Activated CD8-positive, alpha-beta T cell treated with anti-CD3 and anti-CD28 coated beads for 36 hours (primary cell): Measurements from ENCODE around the gene CACTIN. TPM values are rescaled to one million over a fixed set of nuclear protein-coding genes. Genes with fewer than 3 reads are reported as not detected.

ENCODE experiments used
- ATAC-seq: fragments of 200-7000 bp; cut with Tn5 transposase; one replicate; pipeline ENCODE4 v1.10.0; 2021; ENCODE audit warnings: mild to moderate bottlenecking, moderate library complexity
- CTCF ChIA-PET: fragments of 350-600 bp; sonication (Branson Sonifier 250); formaldehyde crosslinking; loops from one replicate; lab custom pipeline; 2021; ENCODE audit warnings: antibody characterized with exemption; lab: Charles Lee
- POLR2A ChIA-PET: fragments of 350-600 bp; sonication (Branson Sonifier 250); formaldehyde crosslinking; loops from one replicate; lab custom pipeline; 2021; ENCODE audit warnings: antibody characterized with exemption; lab: Charles Lee
- DNase-seq: peaks from one replicate; pipeline ENCODE4 v3.0.0-alpha.2; 2020
- H3K27ac Mint-ChIP-seq: one replicate; pipeline ENCODE4 v1.8.0; 2021; ENCODE audit warnings: mild to moderate bottlenecking, mixed read lengths
- H3K27me3 Mint-ChIP-seq: one replicate; pipeline ENCODE4 v1.8.0; 2021; ENCODE audit warnings: mixed read lengths
- H3K36me3 Mint-ChIP-seq: one replicate; pipeline ENCODE4 v1.8.0; 2021; ENCODE audit warnings: low read depth, mixed read lengths
- H3K4me1 Mint-ChIP-seq: one replicate; pipeline ENCODE4 v1.8.0; 2021; ENCODE audit warnings: low read depth, mixed read lengths
- H3K4me3 Mint-ChIP-seq: one replicate; pipeline ENCODE4 v1.8.0; 2021; ENCODE audit warnings: mild to moderate bottlenecking, moderate library complexity, mixed read lengths
- H3K9me3 Mint-ChIP-seq: one replicate; pipeline ENCODE4 v1.8.0; 2021; ENCODE audit warnings: mixed read lengths
- CTCF ChIP-seq: fragments of 200-600 bp; IDR thresholded peaks from one replicate; pipeline ENCODE4 v1.8.0; 2022; ENCODE audit warnings: antibody characterized with exemption, mild to moderate bottlenecking
- intact Hi-C: fragments of 100-400 bp; cut with micrococcal nuclease; formaldehyde crosslinking; loops from one replicate; pipeline ENCODE4 v1.10.0; 2022
- total RNA-seq, 2 experiments: library from RNA; stranded (reverse); gene quantifications; one replicate each; pipeline ENCODE4 v1.2.3, GENCODE V29; 2021

The CACTIN gene
- total RNA-seq, 2 experiments from 2014 or later, result 25.9 to 28.5 TPM

- no peak overlapping the region for H3K27ac Mint-ChIP-seq
- ATAC-seq (no peak), DNase-seq (no peak)
- no peaks in the 10 kb centered on the region for H3K9me3 Mint-ChIP-seq
- POLR2A ChIA-PET, result no interaction called here
- intact Hi-C loops, result no loop called here
- no peaks in the 10 kb centered on the region for H3K27me3 Mint-ChIP-seq
- peaks cover 23% of the 10 kb centered on the region for H3K4me1 Mint-ChIP-seq
- TF ChIP-seq CTCF, result no peak
- H3K36me3 Mint-ChIP-seq, result peaks cover 6% of the 10 kb centered on the region
- CTCF ChIA-PET, result interaction anchor here (1.0 kb wide), 1 partner anchor 77 kb away, joined by 4 read pairs; no protein-coding TSS in a partner anchor
- H3K4me3 Mint-ChIP-seq, result no peak overlapping the region
These were observed 2.9 kb downstream of the CACTIN start for GRCh38 chr19:3623716-3624115.

- Mint-ChIP-seq H3K27ac (no peak overlapping the region), H3K4me1 (peaks cover 31% of the 10 kb centered on the region), H3K27me3 (no peaks in the 10 kb centered on the region), H3K36me3 (peaks cover 6% of the 10 kb centered on the region), H3K4me3 (no peak overlapping the region), H3K9me3 (no peaks in the 10 kb centered on the region)
- DNase-seq (no peak), ATAC-seq (no peak)
- TF ChIP-seq CTCF, result no peak
- CTCF ChIA-PET, result no interaction called here
- intact Hi-C loops, result no loop called here
- POLR2A ChIA-PET, result no interaction called here
These were observed 4.4 kb downstream of the CACTIN start for GRCh38 chr19:3622224-3622623.

- no peak for TF ChIP-seq CTCF
- ChIA-PET CTCF (no interaction called here), POLR2A (no interaction called here)
- H3K36me3 Mint-ChIP-seq, result peaks cover 6% of the 10 kb centered on the region
- H3K4me3 Mint-ChIP-seq, result no peak overlapping the region
- intact Hi-C loops, result no loop called here
- H3K4me1 Mint-ChIP-seq, result peaks cover 27% of the 10 kb centered on the region
- ATAC-seq, result no peak
- no peaks in the 10 kb centered on the region for H3K27me3 Mint-ChIP-seq
- H3K9me3 Mint-ChIP-seq, result no peaks in the 10 kb centered on the region
- no peak for DNase-seq
- no peak overlapping the region for H3K27ac Mint-ChIP-seq
These were observed 4.9 kb downstream of the CACTIN start for GRCh38 chr19:3621689-3622088.

GRCh38 chr19:3620817-3621547 lies 5.6 kb downstream of the CACTIN start:
- DNase-seq (no peak), ATAC-seq (no peak)
- intact Hi-C loops, result no loop called here
- peaks cover 23% of the 10 kb centered on the region for H3K4me1 Mint-ChIP-seq
- peaks cover 6% of the 10 kb centered on the region for H3K36me3 Mint-ChIP-seq
- H3K27me3 Mint-ChIP-seq, result no peaks in the 10 kb centered on the region
- TF ChIP-seq CTCF, result no peak
- no peak overlapping the region for H3K27ac Mint-ChIP-seq
- POLR2A ChIA-PET, result interaction anchor here (1.1 kb wide), 1 partner anchor 12 kb away, joined by 4 read pairs; no protein-coding TSS in a partner anchor
- no peaks in the 10 kb centered on the region for H3K9me3 Mint-ChIP-seq
- no peak overlapping the region for H3K4me3 Mint-ChIP-seq
- CTCF ChIA-PET, result no interaction called here

GRCh38 chr19:3620145-3620816 lies 6.3 kb downstream of the CACTIN start:
- ATAC-seq (no peak), DNase-seq (no peak)
- Mint-ChIP-seq H3K4me3 (no peak overlapping the region), H3K4me1 (peaks cover 21% of the 10 kb centered on the region), H3K27ac (no peak overlapping the region), H3K27me3 (no peaks in the 10 kb centered on the region), H3K9me3 (no peaks in the 10 kb centered on the region), H3K36me3 (peaks cover 6% of the 10 kb centered on the region)
- intact Hi-C loops, result no loop called here
- POLR2A ChIA-PET, result interaction anchor here (1.1 kb wide), 1 partner anchor 11 kb away, joined by 4 read pairs; no protein-coding TSS in a partner anchor
- TF ChIP-seq CTCF, result no peak
- CTCF ChIA-PET, result no interaction called here
